ENCODE data around the gene RAB31. TPM values are rescaled to one million over a fixed set of nuclear protein-coding genes. Genes with fewer than 3 reads are reported as not detected.

Gene RAB31
- polyA plus RNA-seq, 1 donor, result 15.5 TPM

- WGBS (ENCODE audit: insufficient coverage, low lambda C conversion rate), result 80% methylated on average over 2 of the region's 11 CpGs
Observed at GRCh38 chr18:9743200-9744016, 35.3 kb downstream of the RAB31 start.

GRCh38 chr18:9746958-9747357 lies 38.9 kb downstream of the RAB31 start:
- Histone ChIP-seq H3K27ac (ENCODE audit: low read length) (no peak overlapping the region), H3K27me3 (ENCODE audit: control insufficient read depth, insufficient read depth, low read length) (no peaks in the 10 kb centered on the region), H3K4me1 (ENCODE audit: control insufficient read depth, insufficient read depth, low read length) (no peaks in the 10 kb centered on the region), H3K9me3 (ENCODE audit: control insufficient read depth, low read depth, low read length) (no peaks in the 10 kb centered on the region), H3K4me3 (ENCODE audit: low read length) (no peak overlapping the region), H3K36me3 (ENCODE audit: control insufficient read depth, insufficient read depth, low read length) (no peaks in the 10 kb centered on the region)
- WGBS (ENCODE audit: insufficient coverage, low lambda C conversion rate), result no CpG with 5 or more reads among the region's 1 CpG
- no peak for DNase-seq

More at GRCh38 chr18:9743200-9744016, 35.3 kb downstream of the RAB31 start:
- Histone ChIP-seq H3K9me3 (ENCODE audit: control insufficient read depth, low read depth, low read length) (no peaks in the 10 kb centered on the region), H3K27ac (ENCODE audit: low read length) (no peak overlapping the region), H3K27me3 (ENCODE audit: control insufficient read depth, insufficient read depth, low read length) (no peaks in the 10 kb centered on the region), H3K4me3 (ENCODE audit: low read length) (no peak overlapping the region), H3K36me3 (ENCODE audit: control insufficient read depth, insufficient read depth, low read length) (no peaks in the 10 kb centered on the region), H3K4me1 (ENCODE audit: control insufficient read depth, insufficient read depth, low read length) (no peaks in the 10 kb centered on the region)
- no peak for DNase-seq

GRCh38 chr18:9749611-9750010 lies 41.5 kb downstream of the RAB31 start:
- H3K36me3 ChIP-seq (ENCODE audit: control insufficient read depth, insufficient read depth, low read length), result no peaks in the 10 kb centered on the region
- no peaks in the 10 kb centered on the region for H3K27me3 ChIP-seq (ENCODE audit: control insufficient read depth, insufficient read depth, low read length)
- H3K4me3 ChIP-seq (ENCODE audit: low read length), result no peak overlapping the region
- WGBS (ENCODE audit: insufficient coverage, low lambda C conversion rate), result no CpG with 5 or more reads among the region's 4 CpGs
- no peak overlapping the region for H3K27ac ChIP-seq (ENCODE audit: low read length)
- no peak for DNase-seq
- no peaks in the 10 kb centered on the region for H3K4me1 ChIP-seq (ENCODE audit: control insufficient read depth, insufficient read depth, low read length)
- no peaks in the 10 kb centered on the region for H3K9me3 ChIP-seq (ENCODE audit: control insufficient read depth, low read depth, low read length)

- no peak for DNase-seq
- H3K4me3 ChIP-seq (ENCODE audit: low read length), result no peak overlapping the region
- H3K4me1 ChIP-seq (ENCODE audit: control insufficient read depth, insufficient read depth, low read length), result no peaks in the 10 kb centered on the region
- no peaks in the 10 kb centered on the region for H3K27me3 ChIP-seq (ENCODE audit: control insufficient read depth, insufficient read depth, low read length)
- no peak overlapping the region for H3K27ac ChIP-seq (ENCODE audit: low read length)
- H3K9me3 ChIP-seq (ENCODE audit: control insufficient read depth, low read depth, low read length), result no peaks in the 10 kb centered on the region
- H3K36me3 ChIP-seq (ENCODE audit: control insufficient read depth, insufficient read depth, low read length), result no peaks in the 10 kb centered on the region
- no CpG with 5 or more reads among the region's 12 CpGs for WGBS (ENCODE audit: insufficient coverage, low lambda C conversion rate)
Observed at GRCh38 chr18:9750112-9750511, 42.0 kb downstream of the RAB31 start.

- H3K4me1 ChIP-seq (ENCODE audit: control insufficient read depth, insufficient read depth, low read length), result no peaks in the 10 kb centered on the region
- no peak overlapping the region for H3K27ac ChIP-seq (ENCODE audit: low read length)
- H3K9me3 ChIP-seq (ENCODE audit: control insufficient read depth, low read depth, low read length), result no peaks in the 10 kb centered on the region
- H3K4me3 ChIP-seq (ENCODE audit: low read length), result no peak overlapping the region
- WGBS (ENCODE audit: insufficient coverage, low lambda C conversion rate), result no CpG with 5 or more reads among the region's 11 CpGs
- H3K36me3 ChIP-seq (ENCODE audit: control insufficient read depth, insufficient read depth, low read length), result no peaks in the 10 kb centered on the region
- no peaks in the 10 kb centered on the region for H3K27me3 ChIP-seq (ENCODE audit: control insufficient read depth, insufficient read depth, low read length)
- DNase-seq, result no peak
Observed at GRCh38 chr18:9750606-9751304, 42.7 kb downstream of the RAB31 start.

GRCh38 chr18:9751371-9752031 lies 43.4 kb downstream of the RAB31 start:
- Histone ChIP-seq H3K27me3 (ENCODE audit: control insufficient read depth, insufficient read depth, low read length) (no peaks in the 10 kb centered on the region), H3K36me3 (ENCODE audit: control insufficient read depth, insufficient read depth, low read length) (no peaks in the 10 kb centered on the region), H3K4me1 (ENCODE audit: control insufficient read depth, insufficient read depth, low read length) (no peaks in the 10 kb centered on the region), H3K27ac (ENCODE audit: low read length) (no peak overlapping the region), H3K9me3 (ENCODE audit: control insufficient read depth, low read depth, low read length) (no peaks in the 10 kb centered on the region), H3K4me3 (ENCODE audit: low read length) (no peak overlapping the region)
- DNase-seq, result no peak
- WGBS (ENCODE audit: insufficient coverage, low lambda C conversion rate), result 100% methylated on average over 2 of the region's 8 CpGs

- WGBS (ENCODE audit: insufficient coverage, low lambda C conversion rate), result no CpG with 5 or more reads among the region's 7 CpGs
- DNase-seq, result no peak
- Histone ChIP-seq H3K4me3 (ENCODE audit: low read length) (no peak overlapping the region), H3K9me3 (ENCODE audit: control insufficient read depth, low read depth, low read length) (no peaks in the 10 kb centered on the region), H3K36me3 (ENCODE audit: control insufficient read depth, insufficient read depth, low read length) (no peaks in the 10 kb centered on the region), H3K4me1 (ENCODE audit: control insufficient read depth, insufficient read depth, low read length) (no peaks in the 10 kb centered on the region), H3K27me3 (ENCODE audit: control insufficient read depth, insufficient read depth, low read length) (no peaks in the 10 kb centered on the region), H3K27ac (ENCODE audit: low read length) (no peak overlapping the region)
Observed at GRCh38 chr18:9753846-9754245, 45.7 kb downstream of the RAB31 start.

- Histone ChIP-seq H3K4me1 (ENCODE audit: control insufficient read depth, insufficient read depth, low read length) (no peaks in the 10 kb centered on the region), H3K9me3 (ENCODE audit: control insufficient read depth, low read depth, low read length) (no peaks in the 10 kb centered on the region), H3K4me3 (ENCODE audit: low read length) (no peak overlapping the region), H3K27me3 (ENCODE audit: control insufficient read depth, insufficient read depth, low read length) (no peaks in the 10 kb centered on the region), H3K36me3 (ENCODE audit: control insufficient read depth, insufficient read depth, low read length) (no peaks in the 10 kb centered on the region), H3K27ac (ENCODE audit: low read length) (no peak overlapping the region)
- DNase-seq, result no peak
- whole genome bisulfite sequencing (ENCODE audit: insufficient coverage, low lambda C conversion rate), result no CpG with 5 or more reads among the region's 3 CpGs
Observed at GRCh38 chr18:9755110-9755509, 47.0 kb downstream of the RAB31 start.

GRCh38 chr18:9755615-9756014 lies 47.5 kb downstream of the RAB31 start:
- WGBS (ENCODE audit: insufficient coverage, low lambda C conversion rate), result no CpG with 5 or more reads among the region's 3 CpGs
- Histone ChIP-seq H3K36me3 (ENCODE audit: control insufficient read depth, insufficient read depth, low read length) (no peaks in the 10 kb centered on the region), H3K27ac (ENCODE audit: low read length) (no peak overlapping the region), H3K4me1 (ENCODE audit: control insufficient read depth, insufficient read depth, low read length) (no peaks in the 10 kb centered on the region), H3K4me3 (ENCODE audit: low read length) (no peak overlapping the region), H3K9me3 (ENCODE audit: control insufficient read depth, low read depth, low read length) (no peaks in the 10 kb centered on the region), H3K27me3 (ENCODE audit: control insufficient read depth, insufficient read depth, low read length) (no peaks in the 10 kb centered on the region)
- no peak for DNase-seq

- H3K27ac ChIP-seq (ENCODE audit: low read length), result no peak overlapping the region
Observed at GRCh38 chr18:9756271-9756932, 48.3 kb downstream of the RAB31 start.

More at GRCh38 chr18:9756271-9756932, 48.3 kb downstream of the RAB31 start:
- Histone ChIP-seq H3K36me3 (ENCODE audit: control insufficient read depth, insufficient read depth, low read length) (no peaks in the 10 kb centered on the region), H3K9me3 (ENCODE audit: control insufficient read depth, low read depth, low read length) (no peaks in the 10 kb centered on the region), H3K4me1 (ENCODE audit: control insufficient read depth, insufficient read depth, low read length) (no peaks in the 10 kb centered on the region), H3K27me3 (ENCODE audit: control insufficient read depth, insufficient read depth, low read length) (no peaks in the 10 kb centered on the region), H3K4me3 (ENCODE audit: low read length) (no peak overlapping the region)
- DNase-seq, result no peak
- WGBS (ENCODE audit: insufficient coverage, low lambda C conversion rate), result 100% methylated on average over 1 of the region's 4 CpGs

All from large intestine (tissue), 3 donors.